HG03565 (cell line): ENCODE measurements around the gene TMEM151B.
"Not testable (repeated sequence)": the region's sequence is repeated elsewhere in the genome, so short reads cannot be mapped to it uniquely, and the experiment has no call there.

Experiments
- ATAC-seq: cut with Tn5 transposase; IDR thresholded peaks from one replicate; pipeline ENCODE4 v1.9.1; 2021; ENCODE audit warnings: mild to moderate bottlenecking, moderate library complexity; ENCODE audit not compliant: unreplicated experiment

Gene TMEM151B

GRCh38 chr6:44269921-44270525 lies at the start of gene TMEM151B:
TSS of gene TMEM151B (plus strand) at chr6:44270450. CDS start at chr6:44270743, 293 bp downstream.
- ATAC-seq, result no peak

DNA sequence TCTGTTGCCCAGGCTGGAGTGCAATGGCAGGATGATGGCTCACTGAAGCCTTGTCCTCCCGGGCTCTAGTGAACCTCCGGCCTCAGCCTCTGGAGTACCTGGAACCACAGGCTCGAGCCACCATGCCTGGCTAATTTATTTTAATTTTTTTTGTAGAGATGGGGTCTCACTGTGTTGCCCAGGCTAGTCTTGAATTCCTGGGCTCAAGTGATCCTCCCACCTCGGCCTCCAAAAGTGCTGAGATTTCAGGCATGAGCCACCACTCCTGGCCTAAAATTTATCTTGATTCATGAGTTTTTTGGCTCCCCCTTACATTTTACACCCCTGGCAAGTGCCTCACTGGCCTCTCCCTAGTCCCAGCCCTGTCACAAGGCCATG lies 49.3 kb upstream of the TMEM151B start:
- no peak for ATAC-seq

DNA sequence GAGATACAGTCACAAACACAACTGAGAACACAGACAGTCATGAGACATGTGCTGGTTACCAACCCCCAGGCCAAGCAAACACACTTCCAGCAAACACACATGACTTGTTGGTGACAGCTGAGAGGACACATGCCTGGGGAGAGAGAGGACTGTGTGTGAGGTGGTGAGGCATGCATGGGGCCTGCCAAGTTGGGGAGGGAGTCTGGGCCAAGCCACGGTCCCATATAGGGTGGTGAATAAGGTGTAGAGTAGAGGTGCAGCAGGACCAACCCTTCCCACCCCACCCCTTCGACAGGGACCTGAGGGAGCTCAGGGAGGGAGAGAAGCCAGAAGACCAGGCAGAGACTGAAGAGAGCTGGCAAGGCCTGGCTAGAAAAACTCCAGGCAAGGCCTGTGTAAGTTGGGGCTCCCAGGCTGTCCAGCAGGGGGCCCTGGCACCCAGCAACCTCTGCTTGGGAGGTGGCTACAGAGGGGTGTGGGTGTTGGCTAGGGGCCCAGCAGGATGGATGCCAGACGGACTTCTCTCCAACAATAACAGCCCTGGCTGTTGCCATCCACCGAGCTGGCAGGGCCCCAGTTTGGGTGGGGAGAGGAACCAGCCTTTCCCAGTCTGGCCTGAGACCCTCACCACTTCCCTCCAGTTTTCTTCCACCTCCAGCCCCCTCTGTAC lies 48.8 kb upstream of the TMEM151B start:
- no peak for ATAC-seq

- ATAC-seq, result no peak
Measured at GRCh38 chr6:44221961-44222335, 48.3 kb upstream of the TMEM151B start.

- ATAC-seq, result no peak
Measured at GRCh38 chr6:44222486-44223318, 47.5 kb upstream of the TMEM151B start.

DNA sequence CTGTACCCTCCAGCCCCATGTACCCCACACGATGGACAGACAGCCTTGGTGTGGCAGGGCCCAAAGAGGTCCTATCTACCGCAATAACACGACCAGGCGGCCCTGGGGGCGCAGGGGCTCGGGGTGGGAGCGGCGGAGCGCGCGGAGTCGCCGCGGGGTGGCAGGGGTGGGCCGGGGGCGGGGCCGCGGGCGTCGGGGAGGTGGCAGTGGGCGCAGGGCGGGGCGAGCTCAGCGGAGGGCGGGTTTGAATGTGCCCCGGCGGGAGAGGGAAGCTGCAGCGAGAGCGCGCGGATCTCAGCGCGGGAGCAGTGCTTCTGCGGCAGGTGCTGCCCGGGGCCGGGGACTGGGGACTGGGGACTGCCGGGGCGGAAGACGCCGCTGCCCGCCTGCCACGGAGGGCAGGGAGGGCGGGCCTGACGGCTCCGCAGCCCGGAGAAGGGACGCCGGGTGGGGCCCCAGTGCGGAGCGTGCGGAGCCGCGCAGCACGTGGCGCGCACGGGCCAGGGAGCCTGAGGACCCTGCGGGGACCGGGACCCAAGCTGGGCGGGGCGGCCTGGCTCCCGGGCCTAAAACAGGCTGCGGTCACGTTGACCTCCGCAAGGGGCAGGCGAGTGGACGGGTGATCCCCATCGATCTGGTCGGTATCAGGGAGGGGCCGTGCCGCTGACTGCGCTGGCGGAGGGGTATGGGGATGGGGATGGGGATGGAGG lies 46.8 kb upstream of the TMEM151B start, which contains the start of gene SLC29A1:
Gene SLC29A1 (plus strand): TSS at position 277 of the 710 bp plus-strand sequence. CDS start 3,719 bp downstream, outside the sequence.
- ATAC-seq, result no peak

DNA sequence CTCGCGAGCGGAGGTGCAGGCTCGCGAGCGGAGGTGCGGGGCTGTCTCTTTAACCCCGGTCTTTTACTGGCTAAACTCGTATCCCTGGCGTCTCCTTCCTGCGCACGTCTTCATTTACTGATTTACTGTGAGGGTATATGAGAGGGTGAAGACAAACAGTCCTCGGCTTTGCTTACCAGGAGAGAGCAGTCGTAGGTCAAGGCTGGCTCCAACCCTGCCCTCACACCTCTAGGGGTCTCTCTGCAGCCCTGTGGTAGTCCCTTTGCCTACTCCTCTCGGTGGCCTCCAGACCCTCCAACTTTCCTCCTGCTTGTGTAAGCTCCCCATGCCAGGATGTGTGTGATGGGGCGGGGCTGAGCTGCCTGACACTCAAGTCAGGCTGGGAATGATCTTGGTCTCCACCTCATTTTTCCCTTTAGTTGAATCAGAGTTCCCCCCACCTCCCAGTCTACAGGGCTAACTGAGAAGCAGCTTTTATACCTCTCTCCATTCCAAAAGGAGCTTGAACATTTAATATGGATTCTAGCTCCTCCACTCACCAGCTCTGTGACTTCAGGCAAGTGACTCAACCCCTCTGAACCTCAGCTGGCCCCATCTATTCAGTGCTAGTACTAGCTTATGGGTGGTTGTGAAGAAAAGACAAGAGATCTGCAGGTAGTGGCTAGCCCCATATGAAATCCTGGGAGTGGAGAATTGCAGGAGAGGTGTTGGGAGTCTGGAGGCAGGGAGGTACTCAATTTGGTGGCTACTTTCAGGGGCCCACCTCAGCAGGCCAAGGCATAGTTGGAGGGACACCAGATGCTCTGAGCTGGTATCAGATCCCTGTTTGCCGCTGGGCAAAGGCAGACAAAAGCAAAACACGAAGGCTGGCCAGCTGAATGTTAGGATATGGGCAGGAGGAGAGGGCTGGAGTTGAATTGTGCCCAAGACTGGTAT lies 46.0 kb upstream of the TMEM151B start:
- ATAC-seq, result no peak

DNA sequence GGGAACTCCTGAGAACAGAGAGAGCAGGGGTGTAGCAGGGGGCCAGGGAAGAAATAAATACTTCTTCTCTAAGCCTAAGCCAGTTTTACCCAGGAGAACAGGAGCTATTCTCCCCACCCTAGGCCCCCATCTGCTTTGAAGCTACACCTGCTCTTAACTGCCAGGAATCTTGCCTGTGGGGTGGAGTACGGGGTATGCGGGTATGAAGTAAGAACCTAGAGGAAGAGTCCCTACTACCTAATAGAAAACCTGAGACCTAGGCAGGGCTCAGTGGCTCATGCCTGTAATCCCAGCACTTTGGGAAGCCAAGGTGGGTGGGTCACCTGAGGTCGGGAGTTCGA lies 45.3 kb upstream of the TMEM151B start:
- no peak for ATAC-seq

GRCh38 chr6:44225579-44226325 lies 44.5 kb upstream of the TMEM151B start:
- ATAC-seq, result no peak

GRCh38 chr6:44226368-44227147 lies 43.7 kb upstream of the TMEM151B start:
- no peak for ATAC-seq

GRCh38 chr6:44227148-44227793 lies 43.0 kb upstream of the TMEM151B start:
- no peak for ATAC-seq

GRCh38 chr6:44228031-44228430 lies 42.2 kb upstream of the TMEM151B start:
- ATAC-seq, result no peak

DNA sequence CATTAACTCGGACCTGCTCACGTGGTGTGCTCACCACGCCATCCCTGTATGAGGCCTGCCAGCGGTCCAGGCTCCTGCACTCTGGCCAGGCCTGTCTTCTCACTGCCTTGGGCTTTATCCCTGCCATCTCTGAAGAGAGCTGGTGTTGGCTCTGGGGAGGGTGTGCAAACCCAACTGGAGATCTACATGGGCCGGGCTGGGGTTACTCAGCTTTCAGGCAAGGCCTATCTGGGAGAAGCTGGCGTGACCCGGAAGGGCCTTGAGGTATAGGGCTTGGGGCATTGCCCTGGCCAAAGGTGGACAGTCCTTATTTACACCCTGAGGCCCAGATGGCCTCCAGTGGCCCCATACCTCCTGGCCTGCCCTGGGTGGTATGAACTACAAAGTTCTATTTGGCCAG lies 41.8 kb upstream of the TMEM151B start:
- ATAC-seq, result no peak

DNA sequence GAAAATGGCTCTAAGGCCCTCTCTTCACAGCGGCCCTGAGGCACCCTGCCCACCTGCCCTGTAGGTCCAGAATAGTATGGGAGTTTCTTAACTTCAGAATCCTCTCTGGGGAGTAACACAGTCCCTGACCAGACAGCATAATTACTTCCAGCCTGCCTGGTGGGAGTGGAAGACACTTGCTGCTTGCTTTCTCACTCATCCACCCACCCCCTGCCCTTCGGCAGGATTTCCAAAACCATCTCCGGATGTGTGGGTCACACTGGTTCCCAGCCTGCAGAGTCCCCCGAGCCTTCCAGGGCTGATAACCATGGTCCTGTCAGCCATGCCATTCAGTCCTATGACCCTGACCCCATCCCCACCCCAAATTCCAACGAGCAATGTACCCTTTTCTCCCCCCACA lies 41.4 kb upstream of the TMEM151B start:
- no peak for ATAC-seq

- no peak for ATAC-seq
Measured at GRCh38 chr6:44229376-44230033, 40.7 kb upstream of the TMEM151B start.

DNA sequence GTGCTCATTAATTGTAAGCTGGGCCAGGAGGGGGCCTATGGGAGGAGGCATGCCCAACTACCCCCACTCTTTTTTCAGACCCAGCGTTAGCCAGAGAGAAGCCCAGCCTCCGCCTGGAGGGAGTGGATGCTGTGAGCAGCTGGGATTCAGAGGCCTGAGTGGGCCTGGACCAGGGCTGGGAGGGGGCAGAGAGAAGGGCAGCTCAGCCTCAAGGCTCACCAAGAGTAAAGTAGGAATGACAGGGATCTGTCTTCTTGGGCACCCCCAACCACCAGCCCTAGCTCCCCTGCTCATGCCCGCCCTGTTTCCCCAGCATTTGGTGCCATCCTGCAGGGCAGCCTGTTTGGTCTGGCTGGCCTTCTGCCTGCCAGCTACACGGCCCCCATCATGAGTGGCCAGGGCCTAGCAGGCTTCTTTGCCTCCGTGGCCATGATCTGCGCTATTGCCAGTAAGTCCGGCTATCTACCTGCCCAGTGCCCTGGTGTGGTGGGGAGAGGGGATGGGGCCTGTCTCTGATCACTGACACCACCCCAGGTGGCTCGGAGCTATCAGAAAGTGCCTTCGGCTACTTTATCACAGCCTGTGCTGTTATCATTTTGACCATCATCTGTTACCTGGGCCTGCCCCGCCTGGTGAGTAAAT lies 40.1 kb upstream of the TMEM151B start:
- no peak for ATAC-seq

GRCh38 chr6:44231426-44231825 lies 38.8 kb upstream of the TMEM151B start:
- not testable (repeated sequence) for ATAC-seq
